Activated naive CD8-positive, alpha-beta T cell treated with anti-CD3 and anti-CD28 coated beads, Interleukin-2, amount 50 U/mL, for 24 hours (primary cell): Measurements from ENCODE around the gene SPATA31D3.
"Not testable (repeated sequence)": the region's sequence is repeated elsewhere in the genome, so short reads cannot be mapped to it uniquely, and the experiment has no call there.

Source experiments
- ATAC-seq: fragments of 150-1000 bp; cut with Tn5 transposase; one replicate; pipeline ENCODE4 v1.10.0; 2021
- DNase-seq: peaks from one replicate; pipeline ENCODE4 v3.0.0; 2021
- H3K27ac Mint-ChIP-seq: one replicate; pipeline ENCODE4 v1.8.0; 2021; ENCODE audit warnings: mild to moderate bottlenecking, mixed read lengths
- H3K27me3 Mint-ChIP-seq: one replicate; pipeline ENCODE4 v1.8.0; 2021; ENCODE audit warnings: mixed read lengths
- H3K36me3 Mint-ChIP-seq: one replicate; pipeline ENCODE4 v1.8.0; 2021; ENCODE audit warnings: low read depth, mixed read lengths
- H3K4me1 Mint-ChIP-seq: one replicate; pipeline ENCODE4 v1.8.0; 2021; ENCODE audit warnings: mixed read lengths
- H3K4me3 Mint-ChIP-seq: one replicate; pipeline ENCODE4 v1.8.0; 2021; ENCODE audit warnings: mild to moderate bottlenecking, moderate library complexity, mixed read lengths
- H3K9me3 Mint-ChIP-seq: one replicate; pipeline ENCODE4 v1.8.0; 2021; ENCODE audit warnings: mixed read lengths

SPATA31D3 gene

GRCh38 chr9:81943393-81943792 lies at the start of gene SPATA31D3:
Gene SPATA31D3, plus strand, starts transcription at chr9:81943500. Its CDS starts 86 bp downstream, at chr9:81943586.
- ATAC-seq: not testable (repeated sequence)

GRCh38 chr9:81893929-81894328 lies 49.4 kb upstream of the SPATA31D3 start:
- no peaks in the 10 kb centered on the region for H3K4me1 Mint-ChIP-seq
- DNase-seq (no peak), ATAC-seq (no peak)
- H3K36me3 Mint-ChIP-seq: no peaks in the 10 kb centered on the region
- no peak overlapping the region for H3K27ac Mint-ChIP-seq
- peaks cover 6% of the 10 kb centered on the region for H3K27me3 Mint-ChIP-seq
- peaks cover 13% of the 10 kb centered on the region for H3K9me3 Mint-ChIP-seq
- H3K4me3 Mint-ChIP-seq: no peak overlapping the region

More at GRCh38 chr9:81943393-81943792, at the start of gene SPATA31D3:
- H3K36me3 Mint-ChIP-seq, DNase-seq, H3K4me1 Mint-ChIP-seq, H3K27ac Mint-ChIP-seq, H3K27me3 Mint-ChIP-seq, H3K4me3 Mint-ChIP-seq, H3K9me3 Mint-ChIP-seq: not testable (repeated sequence)

- Mint-ChIP-seq H3K4me1 (no peaks in the 10 kb centered on the region), H3K27me3 (peaks cover 6% of the 10 kb centered on the region), H3K9me3 (peaks cover 13% of the 10 kb centered on the region), H3K4me3 (no peak overlapping the region), H3K27ac (no peak overlapping the region), H3K36me3 (no peaks in the 10 kb centered on the region)
- DNase-seq: no peak
- ATAC-seq: no peak
These were observed 48.4 kb upstream of the SPATA31D3 start for GRCh38 chr9:81894891-81895290.

GRCh38 chr9:81896070-81896469 lies 47.2 kb upstream of the SPATA31D3 start:
- no peak for ATAC-seq
- no peak for DNase-seq
- Mint-ChIP-seq H3K4me3 (no peak overlapping the region), H3K9me3 (peaks cover 13% of the 10 kb centered on the region), H3K27ac (no peak overlapping the region), H3K4me1 (no peaks in the 10 kb centered on the region), H3K36me3 (no peaks in the 10 kb centered on the region), H3K27me3 (peaks cover 6% of the 10 kb centered on the region)

GRCh38 chr9:81898851-81899250 lies 44.4 kb upstream of the SPATA31D3 start:
- Mint-ChIP-seq H3K4me3 (no peak overlapping the region), H3K27ac (no peak overlapping the region), H3K4me1 (no peaks in the 10 kb centered on the region), H3K36me3 (no peaks in the 10 kb centered on the region), H3K27me3 (peaks cover 6% of the 10 kb centered on the region), H3K9me3 (peaks cover 13% of the 10 kb centered on the region)
- ATAC-seq (no peak), DNase-seq (no peak)

GRCh38 chr9:81902196-81902595 lies 41.1 kb upstream of the SPATA31D3 start:
- no peaks in the 10 kb centered on the region for H3K27me3 Mint-ChIP-seq
- H3K4me1 Mint-ChIP-seq: no peaks in the 10 kb centered on the region
- no peak for DNase-seq
- H3K36me3 Mint-ChIP-seq: no peaks in the 10 kb centered on the region
- H3K27ac Mint-ChIP-seq: no peak overlapping the region
- peaks cover 3% of the 10 kb centered on the region for H3K9me3 Mint-ChIP-seq
- no peak for ATAC-seq
- no peak overlapping the region for H3K4me3 Mint-ChIP-seq

GRCh38 chr9:81902626-81903025 lies 40.7 kb upstream of the SPATA31D3 start:
- H3K27ac Mint-ChIP-seq: no peak overlapping the region
- H3K9me3 Mint-ChIP-seq: no peaks in the 10 kb centered on the region
- ATAC-seq (no peak), DNase-seq (no peak)
- H3K4me1 Mint-ChIP-seq: no peaks in the 10 kb centered on the region
- no peaks in the 10 kb centered on the region for H3K36me3 Mint-ChIP-seq
- no peaks in the 10 kb centered on the region for H3K27me3 Mint-ChIP-seq
- no peak overlapping the region for H3K4me3 Mint-ChIP-seq

- DNase-seq (no peak), ATAC-seq (no peak)
- H3K27ac Mint-ChIP-seq: no peak overlapping the region
- no peak overlapping the region for H3K4me3 Mint-ChIP-seq
- H3K4me1 Mint-ChIP-seq: no peaks in the 10 kb centered on the region
- no peaks in the 10 kb centered on the region for H3K9me3 Mint-ChIP-seq
- no peaks in the 10 kb centered on the region for H3K36me3 Mint-ChIP-seq
- H3K27me3 Mint-ChIP-seq: no peaks in the 10 kb centered on the region
These were observed 36.6 kb upstream of the SPATA31D3 start for GRCh38 chr9:81906671-81907070.

GRCh38 chr9:81912135-81912534 lies 31.2 kb upstream of the SPATA31D3 start:
- Mint-ChIP-seq H3K27ac (no peak overlapping the region), H3K4me3 (no peak overlapping the region), H3K27me3 (peaks cover 2% of the 10 kb centered on the region), H3K36me3 (no peaks in the 10 kb centered on the region), H3K9me3 (no peaks in the 10 kb centered on the region), H3K4me1 (no peaks in the 10 kb centered on the region)
- DNase-seq: no peak
- no peak for ATAC-seq

GRCh38 chr9:81915801-81916505 lies 27.3 kb upstream of the SPATA31D3 start:
- Mint-ChIP-seq H3K4me1 (no peaks in the 10 kb centered on the region), H3K36me3 (no peaks in the 10 kb centered on the region), H3K4me3 (no peak overlapping the region), H3K9me3 (no peaks in the 10 kb centered on the region), H3K27ac (no peak overlapping the region), H3K27me3 (peaks cover 2% of the 10 kb centered on the region)
- DNase-seq (no peak), ATAC-seq (no peak)

GRCh38 chr9:81918507-81918906 lies 24.8 kb upstream of the SPATA31D3 start:
- not testable (repeated sequence) for H3K4me3 Mint-ChIP-seq, H3K27me3 Mint-ChIP-seq, DNase-seq, H3K36me3 Mint-ChIP-seq, ATAC-seq, H3K4me1 Mint-ChIP-seq, H3K27ac Mint-ChIP-seq, H3K9me3 Mint-ChIP-seq

- H3K9me3 Mint-ChIP-seq, H3K27me3 Mint-ChIP-seq, ATAC-seq, H3K27ac Mint-ChIP-seq, H3K4me1 Mint-ChIP-seq, DNase-seq, H3K36me3 Mint-ChIP-seq, H3K4me3 Mint-ChIP-seq: not testable (repeated sequence)
These were observed 15.0 kb upstream of the SPATA31D3 start, which contains the start of gene SPATA31D4 for GRCh38 chr9:81928305-81928704. Gene SPATA31D4, plus strand, starts transcription at chr9:81928428. Its CDS starts 86 bp downstream, at chr9:81928514.

- not testable (repeated sequence) for H3K4me3 Mint-ChIP-seq, DNase-seq, H3K27me3 Mint-ChIP-seq, H3K9me3 Mint-ChIP-seq, H3K36me3 Mint-ChIP-seq, ATAC-seq, H3K4me1 Mint-ChIP-seq, H3K27ac Mint-ChIP-seq
These were observed 13.2 kb upstream of the SPATA31D3 start for GRCh38 chr9:81930147-81930546.

- H3K9me3 Mint-ChIP-seq, H3K36me3 Mint-ChIP-seq, H3K4me1 Mint-ChIP-seq, DNase-seq, ATAC-seq, H3K27me3 Mint-ChIP-seq, H3K4me3 Mint-ChIP-seq, H3K27ac Mint-ChIP-seq: not testable (repeated sequence)
These were observed 9.8 kb upstream of the SPATA31D3 start for GRCh38 chr9:81933547-81933946.

- DNase-seq, H3K4me1 Mint-ChIP-seq, H3K27ac Mint-ChIP-seq, H3K36me3 Mint-ChIP-seq, H3K27me3 Mint-ChIP-seq, ATAC-seq, H3K4me3 Mint-ChIP-seq: not testable (repeated sequence)
- peaks cover 11% of the 10 kb centered on the region for H3K9me3 Mint-ChIP-seq
These were observed 5.3 kb downstream of the SPATA31D3 start for GRCh38 chr9:81948650-81949049.

- no peak for ATAC-seq
- H3K27me3 Mint-ChIP-seq: no peaks in the 10 kb centered on the region
- peaks cover 2% of the 10 kb centered on the region for H3K36me3 Mint-ChIP-seq
- no peak overlapping the region for H3K27ac Mint-ChIP-seq
- H3K9me3 Mint-ChIP-seq: peaks cover 28% of the 10 kb centered on the region
- DNase-seq: no peak
- H3K4me1 Mint-ChIP-seq: no peaks in the 10 kb centered on the region
- H3K4me3 Mint-ChIP-seq: no peak overlapping the region
These were observed 9.8 kb downstream of the SPATA31D3 start for GRCh38 chr9:81953096-81953495.
